GM19023 (cell line): ENCODE results near the gene SMPD1.

ENCODE experiments used
- ATAC-seq: cut with Tn5 transposase; IDR thresholded peaks from one replicate; pipeline ENCODE4 v1.9.1; 2021; ENCODE audit warnings: mild to moderate bottlenecking, moderate library complexity; ENCODE audit not compliant: unreplicated experiment

The SMPD1 gene

GRCh38 chr11:6413791-6414201 is 23.5 kb downstream of the SMPD1 start:
- no peak for ATAC-seq

GRCh38 chr11:6414874-6415328 is 24.6 kb downstream of the SMPD1 start:
- no peak for ATAC-seq

GRCh38 chr11:6415797-6416196 is 25.5 kb downstream of the SMPD1 start:
- no peak for ATAC-seq

GRCh38 chr11:6417907-6418556 is 27.8 kb downstream of the SMPD1 start:
- no peak for ATAC-seq

- ATAC-seq = peak; percentile 4
Observed at GRCh38 chr11:6418557-6419008, 28.3 kb downstream of the SMPD1 start.

- ATAC-seq = peak; percentile 54
Observed at GRCh38 chr11:6419009-6419631, 28.8 kb downstream of the SMPD1 start, which contains the start of gene APBB1. TSS of gene APBB1 (minus strand) at chr11:6419094. CDS start at chr11:6411347, 7,747 bp downstream.

GRCh38 chr11:6420677-6421076 is 30.4 kb downstream of the SMPD1 start:
- no peak for ATAC-seq

GRCh38 chr11:6427516-6427915 is 37.2 kb downstream of the SMPD1 start:
- no peak for ATAC-seq

- ATAC-seq = no peak
Observed at GRCh38 chr11:6431861-6432260, 41.6 kb downstream of the SMPD1 start.

- ATAC-seq = no peak
Observed at GRCh38 chr11:6433998-6434660, 43.9 kb downstream of the SMPD1 start.

GRCh38 chr11:6437423-6437822 is 47.1 kb downstream of the SMPD1 start:
- no peak for ATAC-seq

GRCh38 chr11:6437993-6438392 is 47.7 kb downstream of the SMPD1 start:
- no peak for ATAC-seq

- ATAC-seq = no peak
Observed at GRCh38 chr11:6438979-6439571, 48.8 kb downstream of the SMPD1 start.

GRCh38 chr11:6440906-6441358 is 50.7 kb downstream of the SMPD1 start, which contains the start of gene HPX:
TSS of gene HPX (minus strand) at chr11:6440987. CDS start at chr11:6440963, 24 bp downstream.
- no peak for ATAC-seq

GRCh38 chr11:6442441-6442840 is 52.2 kb downstream of the SMPD1 start:
- ATAC-seq = no peak

GRCh38 chr11:6443269-6444003 is 53.2 kb downstream of the SMPD1 start:
- peak; percentile 79 for ATAC-seq
